ENCODE results near the gene CACNA1B. TPM values are rescaled to one million over a fixed set of nuclear protein-coding genes. Genes with fewer than 3 reads are reported as not detected.

CACNA1B gene
- total RNA-seq, 1 experiment from 2014 or later = 7.8 TPM

GRCh38 chr9:138049085-138049778 is 171.7 kb downstream of the CACNA1B start:
- H3K18ac ChIP-seq (ENCODE audit: insufficient read length, low read depth, low read length) = no peak overlapping the region
- H3K27me3 Mint-ChIP-seq (ENCODE audit: low read depth) = no peaks in the 10 kb centered on the region
- H3K27ac Mint-ChIP-seq = peak overlapping the region in 1 of 3 experiments; percentile 88; a peak in 2 of 7 replicates
- no peaks in the 10 kb centered on the region for H3K79me2 ChIP-seq (ENCODE audit: insufficient read depth, low read length)
- no CpG with 5 or more reads among the region's 21 CpGs for WGBS (ENCODE audit: extremely low coverage, insufficient read length, low lambda C conversion rate)
- peaks cover 4 to 16% of the 10 kb centered on the region in 2 experiments for H3K4me1 Mint-ChIP-seq
- H3K4me2 ChIP-seq (ENCODE audit: insufficient read depth, insufficient read length, low read length) = no peak overlapping the region
- H3K27me3 ChIP-seq (ENCODE audit: insufficient read depth, low read length) = no peaks in the 10 kb centered on the region
- no peak overlapping the region for H2AFZ ChIP-seq (ENCODE audit: low read length)
- no peaks in the 10 kb centered on the region for H3K23me2 ChIP-seq (ENCODE audit: insufficient read length, low read depth, low read length, poor library complexity, severe bottlenecking)
- no peak overlapping the region for H2AK5ac ChIP-seq (ENCODE audit: insufficient read length, low read length)
- no peak overlapping the region for H3K9ac ChIP-seq (ENCODE audit: extremely low read depth, insufficient read length, low read length)
- no peak overlapping the region for H3K56ac ChIP-seq (ENCODE audit: insufficient read length, low read depth, low read length)
- DNase-seq = no peak
- no peak overlapping the region for H3K27ac ChIP-seq (ENCODE audit: insufficient read length, low read depth, low read length)
- no peak for TF ChIP-seq CTCF (conservative IDR thresholded peaks at IDR 0.05)
- H2BK20ac ChIP-seq (ENCODE audit: low read depth, low read length, poor library complexity, severe bottlenecking) = no peak overlapping the region
- no peak overlapping the region for H3K4ac ChIP-seq (ENCODE audit: low read depth, low read length)
- no peaks in the 10 kb centered on the region for H3K9me3 ChIP-seq (ENCODE audit: control insufficient read depth, low read depth, low read length)
- H3K4me3 Mint-ChIP-seq = no peak overlapping the region
- H3K36me3 Mint-ChIP-seq (ENCODE audit: insufficient read depth in 1 of 3, low read depth in 3 of 3) = peaks cover 6 to 31% (median 15%) of the 10 kb centered on the region in 3 experiments; a peak in 6 of 7 replicates
- no peaks in the 10 kb centered on the region for H3K4me1 ChIP-seq (ENCODE audit: insufficient read depth, low read length)
- H4K5ac ChIP-seq (ENCODE audit: insufficient read length, low read depth, low read length) = no peak overlapping the region
- no peak overlapping the region for H2BK5ac ChIP-seq (ENCODE audit: insufficient read length, low read length)
- no peaks in the 10 kb centered on the region for H3K79me1 ChIP-seq (ENCODE audit: insufficient read depth, low read depth, low read length, poor library complexity, severe bottlenecking)
- no peaks in the 10 kb centered on the region for H3K9me3 Mint-ChIP-seq
- H4K20me1 ChIP-seq (ENCODE audit: control insufficient read depth, insufficient read depth, insufficient read length) = no peaks in the 10 kb centered on the region
- H4K8ac ChIP-seq (replicated peaks; ENCODE audit: insufficient read length, low read depth, low read length) = no peak overlapping the region
- no peak overlapping the region for H3T11ph ChIP-seq (ENCODE audit: low read length)
- no peak overlapping the region for H2BK15ac ChIP-seq (ENCODE audit: low read depth, low read length)
- H2BK12ac ChIP-seq (ENCODE audit: insufficient read length, low read depth, low read length) = no peak overlapping the region
- H3K23ac ChIP-seq (ENCODE audit: insufficient read length, low read depth, low read length) = no peak overlapping the region
- H3K14ac ChIP-seq (ENCODE audit: insufficient read depth, low read length) = no peak overlapping the region
- H4K91ac ChIP-seq (ENCODE audit: insufficient read length, low read depth, low read length) = no peak overlapping the region
- H2BK120ac ChIP-seq (ENCODE audit: low read depth, low read length, poor library complexity, severe bottlenecking) = no peak overlapping the region
